Measurements from ENCODE around the gene LOXL1.

DNA sequence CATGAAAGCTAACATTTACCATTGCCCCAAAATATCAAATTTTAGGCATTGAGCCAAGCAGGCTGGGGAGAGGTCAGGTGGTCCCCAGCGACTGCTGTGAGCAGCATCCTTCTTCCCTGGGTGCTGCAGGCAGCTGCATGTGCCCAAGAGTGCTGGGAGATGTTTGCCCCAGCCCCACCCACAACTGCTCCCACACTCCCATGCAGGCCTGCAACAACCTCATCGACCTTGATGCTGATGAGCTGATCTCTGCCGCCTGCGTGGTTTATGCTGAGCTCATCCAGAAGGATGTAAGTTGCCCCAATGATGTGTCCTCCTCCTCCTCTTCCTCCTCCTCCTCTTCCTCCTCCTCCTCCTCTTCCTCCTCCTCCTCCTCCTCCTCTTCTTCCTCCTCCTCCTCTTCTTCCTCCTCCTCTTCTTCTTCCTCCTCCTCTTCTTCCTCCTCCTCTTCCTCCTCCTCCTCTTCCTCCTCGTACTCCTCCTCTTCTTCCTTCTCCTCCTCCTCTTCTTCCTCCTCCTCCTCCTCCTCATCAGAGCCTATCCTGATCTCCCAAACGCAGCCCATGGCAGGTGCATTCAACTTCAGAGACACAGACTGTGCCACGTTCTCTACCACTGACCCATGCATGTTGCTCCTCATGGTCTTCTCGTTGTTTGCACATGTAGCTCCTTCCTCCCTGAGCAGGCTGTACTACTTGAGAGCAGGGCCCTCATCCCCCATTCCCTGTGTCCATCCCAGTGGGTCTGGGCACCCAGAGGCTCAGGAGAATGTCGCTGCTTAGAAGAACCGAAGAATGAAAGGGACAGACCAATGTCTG, 37.8 kb upstream of the LOXL1 start:
- TF ChIP-seq, protein P1, sequence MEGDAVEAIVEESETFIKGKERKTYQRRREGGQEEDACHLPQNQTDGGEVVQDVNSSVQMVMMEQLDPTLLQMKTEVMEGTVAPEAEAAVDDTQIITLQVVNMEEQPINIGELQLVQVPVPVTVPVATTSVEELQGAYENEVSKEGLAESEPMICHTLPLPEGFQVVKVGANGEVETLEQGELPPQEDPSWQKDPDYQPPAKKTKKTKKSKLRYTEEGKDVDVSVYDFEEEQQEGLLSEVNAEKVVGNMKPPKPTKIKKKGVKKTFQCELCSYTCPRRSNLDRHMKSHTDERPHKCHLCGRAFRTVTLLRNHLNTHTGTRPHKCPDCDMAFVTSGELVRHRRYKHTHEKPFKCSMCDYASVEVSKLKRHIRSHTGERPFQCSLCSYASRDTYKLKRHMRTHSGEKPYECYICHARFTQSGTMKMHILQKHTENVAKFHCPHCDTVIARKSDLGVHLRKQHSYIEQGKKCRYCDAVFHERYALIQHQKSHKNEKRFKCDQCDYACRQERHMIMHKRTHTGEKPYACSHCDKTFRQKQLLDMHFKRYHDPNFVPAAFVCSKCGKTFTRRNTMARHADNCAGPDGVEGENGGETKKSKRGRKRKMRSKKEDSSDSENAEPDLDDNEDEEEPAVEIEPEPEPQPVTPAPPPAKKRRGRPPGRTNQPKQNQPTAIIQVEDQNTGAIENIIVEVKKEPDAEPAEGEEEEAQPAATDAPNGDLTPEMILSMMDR (IDR thresholded peaks at IDR 0.05; ENCODE audit: low read length): no peak
- TF ChIP-seq EZH2 (IDR thresholded peaks at IDR 0.05; ENCODE audit: borderline replicate concordance, low read length): no peak
